ENCODE results near the gene MED25.
A peak's percentile ranks its signal among the peaks of the same experiment; 100 is the strongest.

The MED25 gene

GRCh38 chr19:49817964-49818648 lies at the start of gene MED25:
MED25 (plus strand) TSS chr19:49818289; CDS start chr19:49818342, 53 bp downstream.
- peak; percentile 75 to 80 for DNase-seq (ENCODE audit: low read depth in 1 of 2, low spot score in 1 of 2)

- DNase-seq (ENCODE audit: low read depth in 1 of 2, low spot score in 1 of 2): no peak
Observed at GRCh38 chr19:49770529-49770928, 47.6 kb upstream of the MED25 start.

DNA sequence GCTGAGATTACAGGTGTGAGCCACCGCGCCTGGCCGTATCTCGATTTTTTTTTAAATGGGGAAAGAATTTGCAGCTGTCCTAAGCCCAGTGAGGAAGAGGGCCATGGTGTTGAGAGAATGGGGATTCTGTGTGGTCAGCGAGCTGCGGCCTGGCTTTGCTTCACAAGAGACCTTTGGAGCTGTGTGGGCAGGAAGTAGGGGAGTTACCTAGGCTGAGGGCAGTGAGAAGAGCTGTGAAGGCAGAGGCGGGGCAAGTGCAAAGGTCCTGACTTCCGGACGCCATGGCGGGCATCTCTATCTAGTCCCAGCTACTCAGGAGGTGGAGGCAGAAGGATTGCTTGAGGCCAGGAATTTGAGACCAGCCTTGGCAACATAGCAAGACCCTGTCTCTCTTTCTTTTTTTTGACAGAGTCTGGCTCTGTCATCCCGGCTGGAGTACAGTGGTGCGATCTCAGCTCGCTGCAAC lies 46.4 kb upstream of the MED25 start:
- DNase-seq (ENCODE audit: low read depth in 1 of 2, low spot score in 1 of 2): no peak

DNA sequence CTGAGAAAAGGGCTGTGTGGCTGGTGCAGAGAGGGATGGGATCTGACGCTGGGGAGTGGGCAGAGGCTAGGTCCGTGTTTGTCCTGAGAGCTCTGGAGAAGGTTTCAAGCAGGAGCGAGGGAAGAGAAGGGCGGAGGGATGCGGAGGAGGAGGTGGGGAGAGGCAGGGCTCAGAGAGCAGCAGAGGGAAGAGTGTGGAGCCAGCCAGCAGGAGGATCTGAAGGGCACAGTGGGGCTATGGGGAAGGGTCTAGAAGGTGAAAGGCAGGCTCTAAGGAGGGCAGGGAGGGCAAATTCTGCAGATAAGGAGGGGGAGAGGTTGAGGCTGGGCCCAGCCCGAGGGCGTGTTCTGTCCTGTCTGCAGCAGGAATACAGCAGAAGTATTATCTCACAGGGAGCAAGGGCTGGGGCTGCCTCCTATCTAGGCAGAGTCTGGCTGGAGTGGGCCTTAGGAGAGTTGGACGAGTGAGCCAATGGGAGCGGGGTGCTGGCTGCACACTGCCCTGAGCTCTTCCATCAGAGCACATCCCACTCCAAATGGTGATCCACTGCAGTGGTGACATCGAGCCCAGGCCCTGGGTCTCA lies 45.1 kb upstream of the MED25 start:
- no peak for DNase-seq (ENCODE audit: low read depth in 1 of 2, low spot score in 1 of 2)

GRCh38 chr19:49773663-49774350 lies 44.3 kb upstream of the MED25 start:
- DNase-seq (ENCODE audit: low read depth in 1 of 2, low spot score in 1 of 2): no peak

GRCh38 chr19:49774969-49775368 lies 43.1 kb upstream of the MED25 start:
- DNase-seq (ENCODE audit: low read depth in 1 of 2, low spot score in 1 of 2): no peak

- DNase-seq (ENCODE audit: low read depth in 1 of 2, low spot score in 1 of 2): no peak
Observed at GRCh38 chr19:49775742-49776370, 42.2 kb upstream of the MED25 start.

DNA sequence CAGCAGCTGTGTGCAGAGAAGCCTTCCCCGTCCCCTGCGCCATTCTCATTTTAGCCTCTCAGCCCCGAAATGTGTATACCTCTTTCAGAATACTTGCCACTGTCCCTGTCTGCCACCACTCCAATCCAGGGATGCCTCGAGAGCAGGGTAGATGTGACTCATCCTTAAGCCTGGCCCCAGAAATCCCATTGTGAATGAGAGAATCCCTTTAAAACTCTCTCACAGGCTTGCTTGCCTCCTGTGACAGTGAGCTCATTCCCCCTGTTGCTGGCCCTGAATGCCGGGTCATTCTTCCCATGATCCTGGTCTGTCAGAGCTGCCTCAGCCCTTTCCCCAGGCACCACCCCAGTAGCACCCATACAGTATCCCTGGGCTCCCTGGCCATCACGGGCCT lies 41.7 kb upstream of the MED25 start:
- no peak for DNase-seq (ENCODE audit: low read depth in 1 of 2, low spot score in 1 of 2)

GRCh38 chr19:49779731-49780555 lies 38.1 kb upstream of the MED25 start:
- no peak for DNase-seq (ENCODE audit: low read depth in 1 of 2, low spot score in 1 of 2)

GRCh38 chr19:49780861-49781260 lies 37.2 kb upstream of the MED25 start:
- DNase-seq (ENCODE audit: low read depth in 1 of 2, low spot score in 1 of 2): no peak

DNA sequence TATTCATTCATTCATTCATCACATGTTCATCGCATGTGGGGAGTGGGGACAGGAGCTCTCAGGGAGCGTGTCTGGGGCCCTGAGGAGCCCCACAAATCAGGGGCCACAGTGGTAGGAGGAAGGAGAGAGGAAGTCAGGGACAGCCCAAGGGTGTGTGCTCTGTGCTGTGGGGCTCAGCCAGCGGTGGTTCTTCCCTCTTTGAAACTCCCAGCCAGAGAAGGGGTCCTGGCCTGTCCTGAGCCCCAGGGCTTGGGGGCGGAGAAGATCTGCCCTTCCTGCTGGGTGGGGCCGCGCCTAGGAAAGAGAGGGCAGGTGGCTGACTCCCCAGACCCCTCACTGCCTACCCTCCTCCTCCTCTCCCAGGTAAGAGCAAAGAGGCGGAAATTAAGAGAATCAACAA lies 36.7 kb upstream of the MED25 start:
- no peak for DNase-seq (ENCODE audit: low read depth in 1 of 2, low spot score in 1 of 2)

DNA sequence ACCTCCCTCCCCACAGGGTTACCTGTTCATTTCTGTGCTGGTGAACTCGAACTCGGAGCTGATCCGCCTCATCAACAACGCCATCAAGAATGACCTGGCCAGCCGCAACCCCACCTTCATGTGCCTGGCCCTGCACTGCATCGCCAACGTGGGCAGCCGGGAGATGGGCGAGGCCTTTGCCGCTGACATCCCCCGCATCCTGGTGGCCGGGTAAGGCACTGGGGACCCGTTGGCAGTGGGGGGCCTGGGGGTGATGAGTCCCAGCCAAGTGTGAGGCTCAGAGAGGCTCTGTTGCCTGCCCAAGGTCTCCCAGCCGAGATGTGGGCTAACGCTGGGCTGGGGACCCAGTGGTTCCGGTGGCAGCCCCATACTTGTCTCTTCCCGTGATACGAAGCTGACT lies 35.6 kb upstream of the MED25 start:
- no peak for DNase-seq (ENCODE audit: low read depth in 1 of 2, low spot score in 1 of 2)

DNA sequence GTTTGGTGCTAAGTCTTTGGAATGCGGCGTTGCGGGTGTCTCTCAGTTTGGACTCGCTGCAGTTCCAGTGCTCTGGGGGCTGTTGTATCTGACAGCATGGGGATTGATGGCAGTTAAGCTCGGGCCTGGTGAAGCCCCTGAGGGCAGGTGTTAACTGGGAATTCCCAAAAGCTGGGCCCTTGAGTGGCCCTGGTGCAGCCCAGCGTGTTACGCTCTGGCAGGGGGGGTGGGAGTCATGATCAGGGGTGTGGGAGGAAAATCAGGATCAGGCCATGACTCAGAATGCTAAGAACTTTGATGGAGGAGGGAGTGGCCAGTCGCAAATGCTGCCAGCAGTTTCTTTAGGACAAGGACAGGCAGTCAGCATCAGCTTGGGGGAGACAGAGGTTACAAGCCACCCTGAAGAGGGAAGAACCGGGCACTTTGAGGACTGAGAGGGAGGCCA lies 31.7 kb upstream of the MED25 start:
- no peak for DNase-seq (ENCODE audit: low read depth in 1 of 2, low spot score in 1 of 2)

GRCh38 chr19:49787746-49788145 lies 30.3 kb upstream of the MED25 start:
- no peak for DNase-seq (ENCODE audit: low read depth in 1 of 2, low spot score in 1 of 2)

- no peak for DNase-seq (ENCODE audit: low read depth in 1 of 2, low spot score in 1 of 2)
Observed at GRCh38 chr19:49788857-49789256, 29.2 kb upstream of the MED25 start.

- no peak for DNase-seq (ENCODE audit: low read depth in 1 of 2, low spot score in 1 of 2)
Observed at GRCh38 chr19:49790866-49791265, 27.2 kb upstream of the MED25 start.

- no peak for DNase-seq (ENCODE audit: low read depth in 1 of 2, low spot score in 1 of 2)
Observed at GRCh38 chr19:49791776-49792445, 26.2 kb upstream of the MED25 start.

DNA sequence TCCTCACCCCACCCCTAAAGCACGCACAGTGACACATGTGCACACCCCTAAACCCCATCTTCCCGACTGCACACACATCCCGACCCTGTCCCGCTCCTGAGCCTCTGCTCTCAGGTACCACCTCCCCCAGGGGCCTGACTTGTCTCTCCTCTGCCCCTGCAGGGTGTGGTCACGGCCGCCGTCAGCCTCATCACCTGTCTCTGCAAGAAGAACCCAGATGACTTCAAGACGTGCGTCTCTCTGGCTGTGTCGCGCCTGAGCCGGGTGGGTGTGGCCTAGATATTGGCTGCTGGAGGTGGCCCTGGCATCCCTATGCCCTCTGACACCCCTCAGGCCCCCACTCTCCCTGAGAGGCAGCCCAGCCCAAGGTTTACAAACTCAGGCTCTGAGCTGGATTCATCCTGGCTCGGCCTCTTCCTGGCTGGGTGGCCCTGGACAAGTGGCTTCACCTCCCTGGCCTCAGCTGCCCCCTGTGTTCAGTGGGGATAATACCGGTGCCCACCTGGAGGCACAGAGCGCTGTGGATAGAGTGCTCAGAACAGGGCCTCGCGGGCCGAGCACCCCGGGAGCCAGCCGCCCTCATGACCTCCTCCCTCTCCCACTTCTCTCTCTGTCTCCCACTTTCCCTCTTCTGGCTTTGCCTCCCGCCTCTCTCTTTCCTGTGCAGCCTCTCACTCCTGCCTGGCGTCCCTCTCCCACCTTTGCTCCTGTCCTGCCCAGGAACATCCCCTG lies 25.1 kb upstream of the MED25 start:
- DNase-seq (ENCODE audit: low read depth in 1 of 2, low spot score in 1 of 2): no peak

DNA sequence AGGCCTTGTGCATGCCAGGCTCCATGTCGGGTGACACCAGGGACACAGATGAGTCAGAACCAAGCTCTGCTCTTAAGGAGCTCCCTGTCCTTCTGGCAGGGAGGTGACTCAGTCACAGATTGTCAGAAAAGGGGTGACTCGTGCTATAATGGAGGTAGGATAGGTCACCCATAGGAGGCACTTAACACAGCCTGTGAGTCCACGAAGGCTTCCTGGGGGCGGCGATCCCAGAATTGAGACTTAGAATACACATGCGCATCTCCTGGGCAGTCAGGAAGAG lies 24.6 kb upstream of the MED25 start:
- DNase-seq (ENCODE audit: low read depth in 1 of 2, low spot score in 1 of 2): no peak

- DNase-seq (ENCODE audit: low read depth in 1 of 2, low spot score in 1 of 2): no peak
Observed at GRCh38 chr19:49795615-49796014, 22.5 kb upstream of the MED25 start.

All from activated T-helper 1 cell treated with anti-CD3 and anti-CD28 coated beads, Interleukin-2, amount 50 U/mL, for 16 hours (primary cell).